Measurements from ENCODE around the gene KIT. TPM values are rescaled to one million over a fixed set of nuclear protein-coding genes. Genes with fewer than 3 reads are reported as not detected.

KIT gene
- total RNA-seq, 1 donor from 2014 or later = 20.7 TPM

- no peak for TF ChIP-seq CTCF (IDR thresholded peaks at IDR 0.05; ENCODE audit: unreplicated experiment)
- DNase-seq (ENCODE audit: low spot score, unreplicated experiment) = no peak
- no peak overlapping the region for H3K4me3 Mint-ChIP-seq (ENCODE audit: low read depth)
- no peaks in the 10 kb centered on the region for H3K27me3 Mint-ChIP-seq
- H3K4me1 Mint-ChIP-seq (ENCODE audit: low read depth) = peaks cover 11% of the 10 kb centered on the region
- H3K27ac Mint-ChIP-seq = no peak overlapping the region
- peaks cover 9% of the 10 kb centered on the region for H3K36me3 Mint-ChIP-seq (ENCODE audit: insufficient read depth)
- peaks cover 10% of the 10 kb centered on the region for H3K9me3 Mint-ChIP-seq (ENCODE audit: low read depth)
These were observed 87.4 kb downstream of the KIT start for GRCh38 chr4:54745031-54745770.

- Mint-ChIP-seq H3K4me3 (ENCODE audit: low read depth) (no peak overlapping the region), H3K4me1 (ENCODE audit: low read depth) (peaks cover 7% of the 10 kb centered on the region), H3K9me3 (ENCODE audit: low read depth) (peaks cover 10% of the 10 kb centered on the region), H3K27ac (no peak overlapping the region), H3K27me3 (no peaks in the 10 kb centered on the region), H3K36me3 (ENCODE audit: insufficient read depth) (peaks cover 9% of the 10 kb centered on the region)
- DNase-seq (ENCODE audit: low spot score, unreplicated experiment) = no peak
- no peak for TF ChIP-seq CTCF (IDR thresholded peaks at IDR 0.05; ENCODE audit: unreplicated experiment)
These were observed 88.5 kb downstream of the KIT start for GRCh38 chr4:54746218-54746617.

GRCh38 chr4:54750341-54750740 lies 92.6 kb downstream of the KIT start:
- H3K36me3 Mint-ChIP-seq (ENCODE audit: insufficient read depth) = peaks cover 5% of the 10 kb centered on the region
- no peak overlapping the region for H3K4me3 Mint-ChIP-seq (ENCODE audit: low read depth)
- no peak for TF ChIP-seq CTCF (IDR thresholded peaks at IDR 0.05; ENCODE audit: unreplicated experiment)
- no peak for DNase-seq (ENCODE audit: low spot score, unreplicated experiment)
- H3K27me3 Mint-ChIP-seq = no peaks in the 10 kb centered on the region
- H3K9me3 Mint-ChIP-seq (ENCODE audit: low read depth) = peaks cover 3% of the 10 kb centered on the region
- no peak overlapping the region for H3K27ac Mint-ChIP-seq
- H3K4me1 Mint-ChIP-seq (ENCODE audit: low read depth) = peaks cover 2% of the 10 kb centered on the region

- Mint-ChIP-seq H3K36me3 (ENCODE audit: insufficient read depth) (no peaks in the 10 kb centered on the region), H3K4me3 (ENCODE audit: low read depth) (no peak overlapping the region), H3K27ac (no peak overlapping the region), H3K4me1 (ENCODE audit: low read depth) (peaks cover 2% of the 10 kb centered on the region), H3K27me3 (no peaks in the 10 kb centered on the region), H3K9me3 (ENCODE audit: low read depth) (no peaks in the 10 kb centered on the region)
- no peak for TF ChIP-seq CTCF (IDR thresholded peaks at IDR 0.05; ENCODE audit: unreplicated experiment)
- DNase-seq (ENCODE audit: low spot score, unreplicated experiment) = no peak
These were observed 96.6 kb downstream of the KIT start for GRCh38 chr4:54754394-54754793.

GRCh38 chr4:54764476-54764875 lies 106.7 kb downstream of the KIT start:
- Mint-ChIP-seq H3K27me3 (no peaks in the 10 kb centered on the region), H3K4me3 (ENCODE audit: low read depth) (no peak overlapping the region), H3K4me1 (ENCODE audit: low read depth) (no peaks in the 10 kb centered on the region), H3K9me3 (ENCODE audit: low read depth) (peaks cover 31% of the 10 kb centered on the region), H3K27ac (no peak overlapping the region), H3K36me3 (ENCODE audit: insufficient read depth) (no peaks in the 10 kb centered on the region)
- no peak for TF ChIP-seq CTCF (IDR thresholded peaks at IDR 0.05; ENCODE audit: unreplicated experiment)
- DNase-seq (ENCODE audit: low spot score, unreplicated experiment) = no peak
